ENCODE measurements around the gene WWOX.
"Not testable (repeated sequence)": the region's sequence is repeated elsewhere in the genome, so short reads cannot be mapped to it uniquely, and the experiment has no call there.

WWOX gene

GRCh38 chr16:79210607-79211006 is 1111.2 kb downstream of the WWOX start:
- DNase-seq: no peak

- DNase-seq: no peak
These were observed 1112.1 kb downstream of the WWOX start for GRCh38 chr16:79211586-79211985.

GRCh38 chr16:79212114-79212791 is 1112.8 kb downstream of the WWOX start:
- no peak for DNase-seq

GRCh38 chr16:79213214-79213613 is 1113.8 kb downstream of the WWOX start:
- DNase-seq: no peak

- DNase-seq: no peak
These were observed 1115.8 kb downstream of the WWOX start for GRCh38 chr16:79215289-79215688.

GRCh38 chr16:79217375-79218011 is 1118.0 kb downstream of the WWOX start:
- peak; percentile 26 for DNase-seq

- DNase-seq: no peak
These were observed 1118.9 kb downstream of the WWOX start for GRCh38 chr16:79218351-79218750.

GRCh38 chr16:79225994-79226393 is 1126.5 kb downstream of the WWOX start:
- not testable (repeated sequence) for DNase-seq

- DNase-seq: no peak
These were observed 1129.9 kb downstream of the WWOX start for GRCh38 chr16:79229361-79229760.

- DNase-seq: not testable (repeated sequence)
These were observed 1146.2 kb downstream of the WWOX start for GRCh38 chr16:79245700-79246099.

GRCh38 chr16:79247386-79247785 is 1147.9 kb downstream of the WWOX start:
- no peak for DNase-seq

GRCh38 chr16:79248351-79248750 is 1148.9 kb downstream of the WWOX start:
- DNase-seq: no peak

GRCh38 chr16:79250502-79251098 is 1151.1 kb downstream of the WWOX start:
- no peak for DNase-seq

- DNase-seq: no peak
These were observed 1153.7 kb downstream of the WWOX start for GRCh38 chr16:79253100-79253631.

GRCh38 chr16:79257953-79258490 is 1158.6 kb downstream of the WWOX start:
- no peak for DNase-seq

GRCh38 chr16:79260890-79261289 is 1161.4 kb downstream of the WWOX start:
- DNase-seq: not testable (repeated sequence)

- peak; percentile 48 for DNase-seq
These were observed 1162.1 kb downstream of the WWOX start for GRCh38 chr16:79261481-79261940.

- no peak for DNase-seq
These were observed 1162.6 kb downstream of the WWOX start for GRCh38 chr16:79261944-79262552.

All from stimulated activated CD4-positive, alpha-beta T cell treated with anti-CD3 and anti-CD28 coated beads, Interleukin-4, amount 100 ng/mL, for 24 hours (primary cell).